ENCODE measurements around the gene NME7.
"Not testable (repeated sequence)": the region's sequence is repeated elsewhere in the genome, so short reads cannot be mapped to it uniquely, and the experiment has no call there.

DNA sequence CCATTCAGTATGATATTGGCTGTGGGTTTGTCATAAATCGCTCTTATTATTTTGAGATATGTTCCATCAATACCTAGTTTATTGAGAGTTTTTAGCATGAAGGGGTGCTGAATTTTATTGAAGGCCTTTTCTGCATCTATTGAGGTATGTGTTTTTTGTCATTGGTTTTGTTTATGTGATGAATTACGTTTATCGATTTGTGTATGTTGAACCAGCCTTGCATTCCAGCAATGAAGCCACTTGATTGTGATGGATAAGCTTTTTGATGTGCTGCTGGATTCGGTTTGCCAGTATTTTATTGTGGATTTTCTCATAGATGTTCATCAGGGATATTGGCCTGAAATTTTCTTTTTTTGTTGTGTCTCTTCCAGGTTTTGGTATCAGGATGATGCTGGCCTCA is 86.0 kb downstream of the NME7 start:
- TF ChIP-seq CTCF (conservative IDR thresholded peaks at IDR 0.05; ENCODE audit: low read length); EZH2phosphoT487 (IDR thresholded peaks at IDR 0.05; ENCODE audit: borderline replicate concordance): not testable (repeated sequence)

Measured in Loucy (cell line).